ENCODE data around the gene TMEM169. TPM values are rescaled to one million over a fixed set of nuclear protein-coding genes. Genes with fewer than 3 reads are reported as not detected.

TMEM169 gene
- total RNA-seq, 1 donor from 2014 or later: 20.1 TPM

DNA sequence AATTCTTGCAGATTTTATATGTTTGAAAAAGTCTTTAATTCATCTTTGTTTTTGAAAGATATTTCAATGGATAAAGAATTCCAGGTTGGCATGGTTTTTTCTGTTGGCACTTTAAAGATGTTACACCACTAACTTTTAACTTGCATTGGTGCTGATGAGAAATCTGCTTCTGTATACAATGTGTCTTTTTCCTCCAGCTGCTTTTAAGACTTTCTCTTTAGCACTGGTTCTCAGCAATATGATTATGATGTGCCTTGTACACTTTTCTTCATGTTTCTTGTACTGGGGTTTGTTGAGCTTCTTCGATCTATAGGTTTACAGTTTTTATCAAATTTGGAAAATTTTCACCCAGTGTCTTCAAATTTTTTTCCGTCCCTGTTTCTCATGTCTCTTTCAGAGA lies 29.3 kb upstream of the TMEM169 start:
- H4K20me1 ChIP-seq (ENCODE audit: insufficient read depth, low read length): no peaks in the 10 kb centered on the region
- H3K27me3 Mint-ChIP-seq (ENCODE audit: low read depth, unreplicated experiment): no peaks in the 10 kb centered on the region
- no peaks in the 10 kb centered on the region for H3K9me3 ChIP-seq (ENCODE audit: insufficient read depth, low read depth, low read length)
- DNase-seq (ENCODE audit: low read depth): no peak
- peaks cover 5% of the 10 kb centered on the region for H3K36me3 Mint-ChIP-seq (ENCODE audit: low read depth, unreplicated experiment)
- no peak overlapping the region for H2AFZ ChIP-seq (ENCODE audit: low read depth, low read length)
- no peak overlapping the region for H3K4me3 Mint-ChIP-seq (ENCODE audit: unreplicated experiment)
- TF ChIP-seq EZH2 (IDR thresholded peaks at IDR 0.05; ENCODE audit: insufficient read depth, low read length): no peak
- no peaks in the 10 kb centered on the region for H3K27me3 ChIP-seq (ENCODE audit: insufficient read depth, low read length)
- H3K27ac ChIP-seq (ENCODE audit: low read depth, low read length): no peak overlapping the region
- H3K4me1 ChIP-seq (ENCODE audit: insufficient read depth, low read length): no peaks in the 10 kb centered on the region
- no peaks in the 10 kb centered on the region for H3K9me3 Mint-ChIP-seq (ENCODE audit: unreplicated experiment)
- no peak overlapping the region for H3K4me3 ChIP-seq (ENCODE audit: insufficient read depth, low read depth, low read length)
- no peaks in the 10 kb centered on the region for H3K36me3 ChIP-seq (ENCODE audit: insufficient read depth, low read length)
- H3K9ac ChIP-seq (ENCODE audit: low read length): no peak overlapping the region
- H3K4me1 Mint-ChIP-seq (ENCODE audit: low read depth, unreplicated experiment): peaks cover 10% of the 10 kb centered on the region
- H3K79me2 ChIP-seq (ENCODE audit: insufficient read depth, low read length): no peaks in the 10 kb centered on the region
- no peak overlapping the region for H3K27ac Mint-ChIP-seq (ENCODE audit: unreplicated experiment)
- no peak for FAIRE-seq
- no peak overlapping the region for H3K4me2 ChIP-seq (ENCODE audit: low read length)

DNA sequence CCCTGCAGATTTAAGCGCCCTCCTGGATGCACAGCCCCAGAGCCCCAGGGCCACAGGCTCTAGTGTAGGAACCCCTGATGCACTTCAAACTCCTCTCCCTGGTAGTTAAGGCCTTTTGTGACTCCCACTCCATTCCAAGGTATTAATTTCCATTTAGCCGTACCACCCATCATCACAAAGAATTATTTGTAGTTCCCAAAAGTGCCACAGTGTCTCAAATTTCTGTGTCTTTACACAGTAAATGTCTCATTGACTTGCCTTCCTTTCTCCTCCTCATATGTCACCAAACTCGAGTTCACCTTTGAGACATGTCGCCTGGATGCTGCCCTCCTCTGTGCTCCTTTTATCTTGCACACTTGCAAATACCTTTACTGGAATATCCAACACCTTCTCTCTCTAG lies 26.0 kb upstream of the TMEM169 start:
- Histone ChIP-seq H3K27me3 (ENCODE audit: insufficient read depth, low read length) (no peaks in the 10 kb centered on the region), H3K9ac (ENCODE audit: low read length) (no peak overlapping the region), H3K36me3 (ENCODE audit: insufficient read depth, low read length) (no peaks in the 10 kb centered on the region), H3K27ac (ENCODE audit: low read depth, low read length) (no peak overlapping the region), H2AFZ (ENCODE audit: low read depth, low read length) (no peak overlapping the region), H3K4me2 (ENCODE audit: low read length) (no peak overlapping the region), H3K4me1 (ENCODE audit: insufficient read depth, low read length) (peaks cover 8% of the 10 kb centered on the region), H3K9me3 (ENCODE audit: insufficient read depth, low read depth, low read length) (no peaks in the 10 kb centered on the region), H4K20me1 (ENCODE audit: insufficient read depth, low read length) (no peaks in the 10 kb centered on the region), H3K4me3 (ENCODE audit: insufficient read depth, low read depth, low read length) (no peak overlapping the region), H3K79me2 (ENCODE audit: insufficient read depth, low read length) (no peaks in the 10 kb centered on the region)
- Mint-ChIP-seq H3K27ac (ENCODE audit: unreplicated experiment) (no peak overlapping the region), H3K36me3 (ENCODE audit: low read depth, unreplicated experiment) (no peaks in the 10 kb centered on the region), H3K9me3 (ENCODE audit: unreplicated experiment) (no peaks in the 10 kb centered on the region), H3K27me3 (ENCODE audit: low read depth, unreplicated experiment) (no peaks in the 10 kb centered on the region), H3K4me3 (ENCODE audit: unreplicated experiment) (no peak overlapping the region), H3K4me1 (ENCODE audit: low read depth, unreplicated experiment) (peaks cover 18% of the 10 kb centered on the region)
- FAIRE-seq (no peak), DNase-seq (ENCODE audit: low read depth) (no peak)
- no peak for TF ChIP-seq EZH2 (IDR thresholded peaks at IDR 0.05; ENCODE audit: insufficient read depth, low read length)
- TF ChIP-seq, protein P1, sequence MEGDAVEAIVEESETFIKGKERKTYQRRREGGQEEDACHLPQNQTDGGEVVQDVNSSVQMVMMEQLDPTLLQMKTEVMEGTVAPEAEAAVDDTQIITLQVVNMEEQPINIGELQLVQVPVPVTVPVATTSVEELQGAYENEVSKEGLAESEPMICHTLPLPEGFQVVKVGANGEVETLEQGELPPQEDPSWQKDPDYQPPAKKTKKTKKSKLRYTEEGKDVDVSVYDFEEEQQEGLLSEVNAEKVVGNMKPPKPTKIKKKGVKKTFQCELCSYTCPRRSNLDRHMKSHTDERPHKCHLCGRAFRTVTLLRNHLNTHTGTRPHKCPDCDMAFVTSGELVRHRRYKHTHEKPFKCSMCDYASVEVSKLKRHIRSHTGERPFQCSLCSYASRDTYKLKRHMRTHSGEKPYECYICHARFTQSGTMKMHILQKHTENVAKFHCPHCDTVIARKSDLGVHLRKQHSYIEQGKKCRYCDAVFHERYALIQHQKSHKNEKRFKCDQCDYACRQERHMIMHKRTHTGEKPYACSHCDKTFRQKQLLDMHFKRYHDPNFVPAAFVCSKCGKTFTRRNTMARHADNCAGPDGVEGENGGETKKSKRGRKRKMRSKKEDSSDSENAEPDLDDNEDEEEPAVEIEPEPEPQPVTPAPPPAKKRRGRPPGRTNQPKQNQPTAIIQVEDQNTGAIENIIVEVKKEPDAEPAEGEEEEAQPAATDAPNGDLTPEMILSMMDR (IDR thresholded peaks at IDR 0.05; ENCODE audit: insufficient read depth, low read depth, low read length): no peak

DNA sequence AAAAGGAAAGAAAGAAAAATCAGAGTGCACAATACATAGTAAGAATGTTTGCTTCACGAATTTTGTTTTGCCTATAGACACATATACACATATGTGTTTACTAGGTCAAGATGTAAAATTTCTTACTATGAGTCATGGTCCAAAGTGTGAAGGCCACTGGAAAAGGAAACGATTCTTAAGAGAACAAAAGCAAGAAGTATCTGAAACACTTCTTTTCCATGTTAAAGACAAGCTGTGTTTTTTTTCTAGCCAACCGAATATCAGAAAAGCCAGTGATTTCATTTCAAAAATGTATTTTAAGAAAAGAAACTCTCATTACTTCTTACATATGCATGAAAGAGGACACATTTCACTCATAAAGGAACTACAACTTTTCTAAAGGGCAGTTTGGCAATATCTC lies 25.0 kb upstream of the TMEM169 start:
- no peak overlapping the region for H2AFZ ChIP-seq (ENCODE audit: low read depth, low read length)
- no peak overlapping the region for H3K4me3 ChIP-seq (ENCODE audit: insufficient read depth, low read depth, low read length)
- FAIRE-seq: peak; percentile 45
- no peak for DNase-seq (ENCODE audit: low read depth)
- no peaks in the 10 kb centered on the region for H3K9me3 ChIP-seq (ENCODE audit: insufficient read depth, low read depth, low read length)
- H3K9ac ChIP-seq (ENCODE audit: low read length): no peak overlapping the region
- Mint-ChIP-seq H3K27me3 (ENCODE audit: low read depth, unreplicated experiment) (no peaks in the 10 kb centered on the region), H3K4me3 (ENCODE audit: unreplicated experiment) (no peak overlapping the region), H3K27ac (ENCODE audit: unreplicated experiment) (no peak overlapping the region), H3K36me3 (ENCODE audit: low read depth, unreplicated experiment) (no peaks in the 10 kb centered on the region), H3K9me3 (ENCODE audit: unreplicated experiment) (no peaks in the 10 kb centered on the region), H3K4me1 (ENCODE audit: low read depth, unreplicated experiment) (peaks cover 18% of the 10 kb centered on the region)
- H3K36me3 ChIP-seq (ENCODE audit: insufficient read depth, low read length): no peaks in the 10 kb centered on the region
- TF ChIP-seq, protein P1 (IDR thresholded peaks at IDR 0.05; ENCODE audit: insufficient read depth, low read depth, low read length): no peak
- no peak for TF ChIP-seq EZH2 (IDR thresholded peaks at IDR 0.05; ENCODE audit: insufficient read depth, low read length)
- no peaks in the 10 kb centered on the region for H3K27me3 ChIP-seq (ENCODE audit: insufficient read depth, low read length)
- H3K4me2 ChIP-seq (ENCODE audit: low read length): no peak overlapping the region
- H3K4me1 ChIP-seq (ENCODE audit: insufficient read depth, low read length): peaks cover 8% of the 10 kb centered on the region
- no peak overlapping the region for H3K27ac ChIP-seq (ENCODE audit: low read depth, low read length)
- H3K79me2 ChIP-seq (ENCODE audit: insufficient read depth, low read length): no peaks in the 10 kb centered on the region
- H4K20me1 ChIP-seq (ENCODE audit: insufficient read depth, low read length): no peaks in the 10 kb centered on the region
